GM19455 (cell line): ENCODE measurements around the gene SERPINA12.
"Not testable (repeated sequence)": the region's sequence is repeated elsewhere in the genome, so short reads cannot be mapped to it uniquely, and the experiment has no call there.

Experiments
- ATAC-seq: cut with Tn5 transposase; IDR thresholded peaks from one replicate; pipeline ENCODE4 v1.9.1; 2021; ENCODE audit not compliant: unreplicated experiment

The SERPINA12 gene

DNA sequence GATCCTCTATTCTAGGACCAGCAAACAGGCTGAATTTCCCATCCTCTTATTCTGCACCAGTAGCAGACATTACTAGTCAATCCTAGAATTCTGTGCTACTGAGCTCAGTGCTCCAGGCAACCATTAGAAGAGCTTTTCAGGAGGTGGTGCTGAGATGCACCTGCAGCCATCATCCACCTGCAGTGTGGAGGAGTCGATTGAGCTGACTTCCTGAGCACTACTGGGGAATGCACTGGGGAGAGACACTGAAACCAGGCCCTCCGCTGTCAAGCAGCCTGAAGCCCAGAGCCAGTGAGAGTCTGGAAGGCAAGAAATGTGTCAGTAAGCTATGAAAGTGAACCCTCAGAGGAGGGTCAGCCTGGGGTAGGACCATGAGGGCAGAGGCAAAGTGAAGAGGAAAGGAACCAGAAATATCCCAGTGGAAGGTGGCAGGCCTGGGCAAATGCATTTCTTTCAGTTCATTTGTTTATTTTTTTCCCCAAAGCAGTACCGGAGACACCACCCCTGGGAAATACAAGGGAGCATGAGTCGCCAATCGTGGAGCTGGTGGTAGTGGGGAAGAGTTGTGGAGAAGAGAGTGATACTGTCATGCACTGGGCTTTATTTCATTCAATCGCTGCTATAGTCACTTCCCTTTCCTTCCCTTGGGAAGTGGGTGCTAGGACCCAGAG is 28.9 kb upstream of the SERPINA12 start:
- ATAC-seq, result no peak

DNA sequence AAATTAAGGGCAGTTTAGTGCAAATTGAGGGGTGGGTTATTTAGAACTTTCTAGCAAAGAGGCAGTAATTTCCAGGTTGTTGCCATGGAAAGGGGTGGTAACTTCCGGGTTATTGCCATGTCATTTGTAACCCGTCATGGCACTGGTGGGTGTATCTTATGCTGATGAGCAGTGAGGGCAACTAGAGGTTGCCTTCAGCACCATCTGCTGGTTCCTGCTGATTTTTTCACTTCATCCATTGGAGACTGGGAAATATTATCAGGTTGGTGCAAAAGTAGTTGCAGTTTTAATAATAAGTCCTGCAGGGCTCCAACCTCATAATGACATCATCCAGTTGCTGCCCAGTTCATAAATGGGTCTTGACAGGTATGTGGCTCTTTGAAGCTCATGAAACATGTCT is 27.6 kb upstream of the SERPINA12 start:
- ATAC-seq, result no peak

DNA sequence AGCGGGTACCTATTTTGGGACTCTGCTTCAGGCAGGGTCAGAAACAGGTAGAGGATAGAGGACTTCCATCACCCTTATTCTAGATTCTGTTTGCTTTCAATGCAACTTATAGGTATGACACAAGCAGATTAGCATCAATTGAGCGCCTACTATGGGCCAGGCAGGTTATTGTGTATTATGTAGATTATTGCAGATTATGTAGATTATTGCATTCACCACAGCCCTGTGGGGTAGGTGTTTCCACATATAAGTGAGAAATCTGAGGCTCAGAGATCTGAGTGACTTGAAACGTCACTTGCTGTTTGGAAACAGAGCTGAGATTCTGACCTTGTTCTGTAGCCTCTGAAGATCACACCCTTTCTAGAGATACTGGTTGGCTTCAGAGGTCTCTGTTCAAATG is 26.2 kb upstream of the SERPINA12 start:
- ATAC-seq, result no peak

DNA sequence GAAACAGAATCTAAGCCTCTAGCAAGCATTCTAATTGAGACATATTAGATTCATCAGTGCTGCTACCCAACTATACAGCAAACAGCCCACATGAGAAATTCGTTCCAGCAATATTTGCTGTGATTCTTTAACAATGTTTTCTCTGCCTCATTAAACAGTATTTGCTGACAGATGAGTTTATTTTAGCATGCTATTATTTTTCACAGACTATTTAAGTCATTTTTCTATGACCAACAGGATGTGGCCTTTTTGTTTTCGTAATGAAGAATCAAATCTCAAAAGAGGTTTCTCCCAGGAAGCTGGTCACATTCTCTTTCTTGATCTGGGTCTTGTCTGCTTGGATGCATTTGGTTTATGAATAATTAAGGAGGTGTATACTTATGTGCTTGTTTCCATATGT is 23.2 kb upstream of the SERPINA12 start:
- no peak for ATAC-seq

GRCh38 chr14:94531187-94531586 is 21.9 kb upstream of the SERPINA12 start:
- ATAC-seq, result no peak

GRCh38 chr14:94524093-94524492 is 14.8 kb upstream of the SERPINA12 start:
- ATAC-seq, result no peak

GRCh38 chr14:94523265-94523664 is 14.0 kb upstream of the SERPINA12 start:
- no peak for ATAC-seq

DNA sequence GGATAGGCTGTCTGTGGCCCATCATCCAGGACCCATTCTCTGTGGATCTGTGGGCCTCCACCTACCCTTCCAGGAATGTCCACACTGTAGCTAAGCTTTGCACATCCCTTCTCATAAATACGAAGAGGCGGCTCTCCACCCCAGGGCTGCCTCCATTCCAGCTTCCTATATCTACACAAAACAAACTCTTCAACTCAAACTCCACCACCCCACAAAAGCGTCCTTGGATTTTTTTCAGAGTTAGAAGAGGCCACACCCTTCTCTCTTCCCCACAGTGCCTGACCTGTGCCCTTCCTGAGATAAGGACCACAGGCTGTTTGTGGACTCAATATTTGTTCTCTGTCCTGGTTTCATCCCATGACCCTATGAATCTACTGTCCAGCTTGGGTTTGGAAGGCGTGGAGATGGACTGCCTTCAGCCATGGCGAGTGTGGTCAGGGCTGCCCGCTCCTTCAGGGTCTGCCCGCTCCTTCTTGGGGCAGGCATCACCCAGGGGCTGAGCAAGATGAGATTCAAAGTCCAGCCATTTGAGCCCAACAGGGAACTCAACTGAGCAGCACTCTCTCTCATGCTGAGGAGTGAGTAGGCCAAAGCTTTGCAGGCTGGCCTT is 13.0 kb upstream of the SERPINA12 start:
- no peak for ATAC-seq

DNA sequence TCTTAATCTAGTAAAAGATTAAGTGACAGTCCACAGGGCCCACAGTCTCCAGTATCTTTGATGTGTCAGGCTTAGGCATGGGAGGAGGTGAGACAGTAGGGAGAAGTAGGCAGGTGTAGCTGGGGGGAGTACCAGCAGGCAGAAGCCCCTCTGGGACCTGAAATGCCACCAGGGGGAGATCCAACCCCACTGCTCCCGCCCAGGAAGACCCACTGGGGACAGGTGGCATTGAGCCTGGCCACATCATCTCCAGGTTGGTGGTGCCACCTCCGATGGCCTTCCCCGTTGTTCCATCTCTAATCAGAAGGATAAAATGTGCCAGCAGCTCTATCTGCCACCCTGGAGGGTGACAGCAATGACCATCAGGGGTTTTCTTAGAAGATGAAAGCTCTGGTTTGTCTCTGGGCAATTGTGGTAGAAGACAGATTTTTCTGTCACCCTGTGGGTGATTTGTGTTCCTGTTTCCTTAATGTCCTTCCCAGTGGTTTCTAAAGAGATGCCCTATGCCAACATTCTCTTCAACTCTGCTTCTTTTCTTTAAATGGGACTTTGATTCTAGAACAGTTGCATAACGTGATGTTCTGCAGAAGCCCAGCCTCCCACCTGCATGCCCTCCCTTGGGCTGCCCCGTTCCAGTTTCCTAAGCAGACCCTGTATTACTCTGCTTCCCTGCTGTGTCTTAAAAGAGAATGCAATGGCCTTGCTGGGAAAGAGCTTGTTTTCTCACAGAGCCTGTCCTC is 12.3 kb upstream of the SERPINA12 start:
- no peak for ATAC-seq

DNA sequence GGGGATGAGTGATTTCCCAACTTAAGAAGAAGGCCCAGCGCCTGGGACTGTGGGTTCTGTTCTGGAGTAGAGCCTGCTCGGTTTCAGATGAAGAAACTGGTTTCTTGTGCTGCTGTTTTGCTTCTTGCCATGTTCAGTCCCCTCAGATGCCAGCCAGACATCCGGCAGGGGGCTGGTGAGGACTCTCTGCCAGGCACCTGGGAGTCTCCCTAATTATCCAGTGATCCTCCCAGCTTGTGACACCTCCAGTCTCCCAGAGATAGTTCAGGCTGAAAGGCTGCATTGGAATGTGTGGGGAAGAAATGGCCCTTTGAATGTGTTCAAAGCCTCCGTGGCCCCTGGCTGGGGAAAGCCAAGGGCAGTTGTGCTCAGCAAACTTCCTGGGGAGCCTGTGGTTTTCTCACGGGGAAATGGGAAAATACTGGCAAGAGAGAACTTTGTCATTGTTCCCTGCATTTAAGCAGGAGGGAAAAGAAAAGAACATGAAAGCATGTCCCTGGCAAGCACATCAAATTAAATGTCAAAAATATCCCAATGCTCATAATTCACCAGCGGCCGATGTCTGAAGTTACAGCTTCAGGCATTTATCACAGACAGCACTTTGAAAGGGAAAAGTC is 8.5 kb upstream of the SERPINA12 start:
- no peak for ATAC-seq

GRCh38 chr14:94517248-94517640 is 8.0 kb upstream of the SERPINA12 start:
- no peak for ATAC-seq

DNA sequence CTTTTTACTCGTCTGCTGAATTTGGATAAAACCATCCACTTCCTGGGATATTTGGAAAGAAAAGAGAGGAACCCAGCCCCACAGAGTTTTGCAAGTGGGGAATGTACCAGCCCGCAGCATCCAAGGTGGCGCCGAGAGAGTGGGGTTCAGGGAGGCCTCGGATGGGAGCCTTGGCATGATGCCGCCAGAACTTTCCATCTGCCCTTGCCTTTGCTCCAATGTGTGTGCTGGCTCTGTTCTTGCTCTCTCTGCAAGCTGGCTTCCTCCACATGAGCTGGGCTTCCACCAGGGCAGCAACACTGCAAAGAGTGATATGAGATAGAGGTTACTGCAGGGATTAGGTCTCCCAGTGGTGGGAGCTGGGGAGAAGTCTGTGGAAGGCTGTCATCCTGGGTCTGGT is 6.6 kb upstream of the SERPINA12 start:
- ATAC-seq, result no peak

- ATAC-seq, result no peak
Observed at GRCh38 chr14:94515426-94515825, 6.2 kb upstream of the SERPINA12 start.

DNA sequence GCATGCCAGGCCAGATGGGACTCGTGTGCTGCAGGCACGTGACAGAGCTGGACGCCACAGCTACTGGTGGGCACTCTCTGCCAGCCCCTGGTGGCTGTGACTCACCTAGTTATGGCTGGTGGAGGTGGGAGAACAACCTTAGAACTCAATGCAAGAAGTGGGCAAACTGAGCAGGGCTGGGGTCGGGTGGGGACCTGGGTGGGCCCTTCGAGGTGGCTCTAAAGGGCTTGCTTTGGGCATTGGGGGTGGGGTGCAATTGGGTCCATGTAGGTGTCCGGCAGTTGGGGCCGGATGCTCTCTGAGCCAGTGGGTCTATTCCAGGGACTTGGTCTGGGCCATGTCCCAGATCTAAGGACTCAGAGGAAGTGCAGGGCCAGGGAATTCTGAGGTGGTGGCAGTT is 5.1 kb upstream of the SERPINA12 start:
- ATAC-seq, result no peak

DNA sequence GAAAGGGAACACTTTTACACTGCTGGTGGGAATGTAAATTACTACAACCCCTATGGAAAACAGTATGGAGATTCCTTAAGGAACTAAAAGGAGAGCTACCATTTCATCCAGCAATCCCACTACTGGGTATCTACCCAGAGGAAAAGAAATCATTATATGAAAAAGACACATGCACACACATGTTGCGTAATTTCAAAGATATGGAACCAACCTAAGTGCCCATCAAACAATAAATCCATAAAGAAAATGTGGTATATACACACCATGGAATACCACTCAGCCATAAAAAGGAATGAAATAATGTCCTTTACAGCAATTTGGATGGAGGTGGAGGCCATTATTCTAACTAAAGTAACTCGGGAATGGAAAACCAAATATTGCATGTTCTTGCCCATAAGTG is 1.2 kb upstream of the SERPINA12 start:
- not testable (repeated sequence) for ATAC-seq

DNA sequence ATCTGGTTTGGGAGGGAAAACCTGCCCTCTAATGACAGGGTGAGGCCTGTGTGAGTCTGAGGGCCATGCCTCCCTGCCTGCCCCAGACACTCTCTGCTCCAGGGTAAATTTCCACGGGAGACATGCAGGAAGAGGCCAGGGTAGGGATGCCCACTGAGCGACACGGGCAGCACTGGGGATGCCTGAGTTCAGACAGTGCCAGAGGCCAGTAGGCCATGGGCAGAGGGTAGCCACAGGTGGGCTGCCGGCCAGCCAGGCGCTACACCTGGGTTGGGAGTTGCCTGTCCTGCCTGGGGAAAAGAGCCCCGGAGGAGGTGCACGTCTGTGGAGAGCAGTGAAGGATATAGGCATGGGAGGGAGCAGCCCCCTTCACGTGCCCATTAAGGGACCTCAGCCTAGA is 3.6 kb downstream of the SERPINA12 start:
- ATAC-seq, result no peak

DNA sequence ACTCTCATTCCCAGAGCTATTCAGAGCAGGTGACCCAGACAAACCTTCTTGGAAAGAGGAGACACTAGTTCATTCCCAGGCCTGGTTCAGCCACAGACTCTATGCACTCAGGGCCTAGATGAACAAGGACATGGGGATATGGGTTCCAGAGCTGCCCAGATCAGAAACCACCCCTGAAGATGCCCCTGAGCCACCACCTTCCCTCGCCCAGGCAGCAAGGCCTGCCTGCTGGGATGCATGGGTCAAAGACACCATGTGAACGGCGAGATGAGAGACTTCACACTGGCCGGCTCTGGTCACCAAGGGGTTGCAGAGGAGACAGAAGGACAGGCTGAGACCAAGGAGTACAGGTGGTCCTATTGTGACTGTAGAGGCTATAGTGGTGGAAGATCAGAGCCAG is 4.1 kb downstream of the SERPINA12 start:
- no peak for ATAC-seq

DNA sequence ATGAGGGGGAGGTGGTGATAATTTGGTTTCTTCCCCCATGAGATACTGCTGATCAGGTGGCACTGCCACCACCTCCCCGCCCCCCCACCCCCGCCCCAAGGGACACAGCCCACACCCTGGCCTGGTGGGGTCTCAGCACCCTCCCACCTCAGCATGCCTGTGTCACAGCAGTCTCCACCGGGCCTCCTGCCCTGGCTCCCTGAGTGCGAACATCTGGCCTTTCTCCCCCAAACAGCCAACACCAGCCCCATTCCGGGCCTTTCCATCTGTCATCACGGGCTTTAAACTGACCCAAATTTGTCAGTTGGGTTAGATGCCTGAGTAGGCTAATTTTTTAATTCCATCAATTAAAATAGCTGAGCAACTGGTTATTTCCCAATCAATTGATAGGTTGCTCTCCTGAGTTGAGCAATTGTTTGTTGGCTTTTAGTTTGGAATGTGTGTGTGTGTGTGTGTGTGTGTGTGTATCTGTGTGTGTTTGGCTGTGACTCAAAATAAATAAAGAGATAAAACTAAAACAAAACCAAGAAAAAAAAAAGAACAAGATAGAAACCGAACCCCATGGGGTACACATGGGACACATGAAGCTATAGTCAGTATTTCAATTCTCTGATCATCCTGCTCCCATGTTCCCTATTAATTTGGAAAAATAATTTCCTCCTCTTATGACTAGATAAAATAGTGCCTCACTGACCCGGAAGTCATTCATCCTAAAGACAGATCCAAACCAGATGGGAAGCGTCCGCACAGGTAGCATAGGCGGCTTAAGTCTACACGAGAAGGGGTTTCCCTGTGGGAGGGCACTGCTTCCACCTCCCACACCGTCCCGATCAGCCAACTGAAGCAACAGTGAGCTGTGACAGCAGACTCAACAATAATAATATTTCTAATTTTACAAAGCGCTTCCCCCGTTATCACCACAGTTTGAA is 7.4 kb downstream of the SERPINA12 start:
- no peak for ATAC-seq

DNA sequence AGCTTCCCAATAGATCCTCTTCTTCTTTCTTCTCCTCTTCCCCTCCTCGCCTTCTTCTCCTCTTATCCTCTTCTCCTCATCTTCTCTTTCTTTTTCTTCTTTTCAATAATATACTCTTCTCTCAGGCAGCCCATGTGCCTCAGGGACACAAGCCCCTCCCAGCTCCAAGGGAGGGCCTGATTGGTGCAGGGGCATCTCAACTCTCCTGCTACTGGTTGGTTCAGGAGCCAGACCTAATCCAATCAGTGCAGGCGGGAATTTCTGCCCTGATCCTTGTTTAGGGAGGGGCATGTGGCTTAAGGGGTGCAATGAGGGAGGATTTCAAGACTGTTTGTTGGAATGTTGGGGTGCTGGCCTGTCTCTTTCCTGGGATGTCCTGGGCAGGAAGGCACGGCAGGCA is 9.0 kb downstream of the SERPINA12 start:
- no peak for ATAC-seq

DNA sequence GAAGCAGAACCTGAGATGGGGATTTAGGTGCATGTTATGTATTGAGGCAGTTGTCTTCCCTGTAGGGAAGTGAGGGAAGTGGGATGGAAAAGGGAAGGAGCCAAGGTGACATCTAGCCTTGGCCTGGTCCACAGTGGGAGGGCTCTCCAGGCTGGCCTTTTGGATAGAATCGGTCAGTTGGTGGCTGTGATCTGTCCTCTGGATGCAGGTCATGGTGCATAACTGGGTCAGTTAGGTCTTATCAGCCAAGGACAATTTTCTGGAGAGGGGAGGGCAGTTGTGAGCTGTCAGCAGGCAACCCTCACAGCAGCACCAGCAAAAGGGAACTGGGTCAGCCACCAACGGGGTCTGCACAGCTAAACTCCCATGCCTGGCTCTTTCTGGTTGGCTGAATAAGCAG is 9.6 kb downstream of the SERPINA12 start:
- ATAC-seq, result no peak

- ATAC-seq, result no peak
Observed at GRCh38 chr14:94498215-94498614, 11.1 kb downstream of the SERPINA12 start.
